ENCODE data around the gene ARL6IP4.
"Not testable (repeated sequence)": the region's sequence is repeated elsewhere in the genome, so short reads cannot be mapped to it uniquely, and the experiment has no call there.

The ARL6IP4 gene

DNA sequence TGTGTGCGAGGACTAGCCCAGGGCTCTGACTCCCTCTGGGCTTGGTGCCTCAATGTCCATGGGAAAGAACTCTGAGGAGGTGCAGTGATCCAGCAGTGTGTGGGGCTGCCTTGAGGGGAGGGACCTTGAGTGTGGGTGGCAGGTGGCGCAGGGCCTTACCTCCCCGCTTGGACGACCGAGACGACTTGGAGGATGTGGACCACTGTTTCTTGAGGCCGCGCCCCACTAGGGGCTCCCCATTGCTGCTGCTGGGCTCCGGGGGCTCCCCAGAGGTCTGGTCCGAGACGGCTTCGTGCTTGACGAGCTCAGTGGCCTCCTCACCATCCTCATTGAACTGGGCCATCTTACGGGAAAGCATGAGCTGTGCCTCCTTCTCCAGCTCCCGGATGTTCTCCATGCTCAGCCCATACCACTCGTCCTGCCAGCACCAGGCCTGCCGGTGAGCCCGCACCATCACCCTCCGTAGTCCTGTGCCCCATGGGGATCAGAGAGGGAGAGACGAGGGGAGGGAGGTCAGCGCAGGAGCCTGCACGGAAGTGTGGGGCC, 24.7 kb downstream of the ARL6IP4 start:
- in situ Hi-C loops (cut with MboI; ENCODE audit: low sequenced_read_pairs), result no loop called here

DNA sequence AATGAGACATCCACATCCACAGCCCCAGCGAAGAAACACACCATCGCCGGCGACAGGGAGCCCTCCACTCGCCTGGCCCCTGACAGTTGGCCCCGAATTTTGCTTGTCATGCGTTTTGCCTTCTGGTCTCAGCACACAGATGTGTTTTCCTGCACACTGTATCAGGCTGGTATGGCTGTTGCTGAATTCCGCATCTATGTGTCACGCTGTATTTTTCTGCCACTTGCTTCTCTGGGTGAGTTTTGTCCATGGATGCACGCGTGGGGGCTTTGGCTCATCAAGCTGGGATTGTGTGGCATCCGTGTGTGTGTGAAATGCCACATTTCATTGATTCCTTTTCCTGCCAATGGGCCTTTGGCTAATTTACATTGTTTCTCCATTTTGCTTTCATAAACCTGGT, 26.5 kb downstream of the ARL6IP4 start:
- in situ Hi-C loops (cut with MboI; ENCODE audit: low sequenced_read_pairs), result no loop called here

GRCh38 chr12:123010110-123010509, 29.6 kb downstream of the ARL6IP4 start:
- in situ Hi-C loops (cut with MboI; ENCODE audit: low sequenced_read_pairs), result no loop called here

GRCh38 chr12:123010681-123011080, 30.2 kb downstream of the ARL6IP4 start:
- in situ Hi-C loops (cut with MboI; ENCODE audit: low sequenced_read_pairs), result no loop called here

DNA sequence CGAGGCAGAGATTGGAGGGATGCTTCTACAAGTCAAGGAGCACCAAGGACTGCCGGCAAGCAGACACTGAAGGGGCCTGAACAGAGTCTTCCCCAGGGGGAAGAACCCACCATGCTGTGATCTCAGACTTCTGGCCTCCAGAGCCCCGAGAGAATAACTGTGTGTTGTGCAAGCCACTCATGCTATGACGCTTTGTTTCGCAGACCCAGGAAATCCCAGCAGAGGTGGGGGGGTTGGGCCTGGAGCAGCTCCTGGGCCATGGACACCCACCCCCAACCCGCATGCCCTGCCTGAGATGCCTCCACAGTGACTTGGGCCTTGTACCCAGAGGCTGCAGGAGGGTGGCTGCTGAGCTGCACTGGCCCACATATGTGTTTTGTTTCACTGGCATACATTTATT, 31.2 kb downstream of the ARL6IP4 start:
- in situ Hi-C loops (cut with MboI; ENCODE audit: low sequenced_read_pairs), result no loop called here

DNA sequence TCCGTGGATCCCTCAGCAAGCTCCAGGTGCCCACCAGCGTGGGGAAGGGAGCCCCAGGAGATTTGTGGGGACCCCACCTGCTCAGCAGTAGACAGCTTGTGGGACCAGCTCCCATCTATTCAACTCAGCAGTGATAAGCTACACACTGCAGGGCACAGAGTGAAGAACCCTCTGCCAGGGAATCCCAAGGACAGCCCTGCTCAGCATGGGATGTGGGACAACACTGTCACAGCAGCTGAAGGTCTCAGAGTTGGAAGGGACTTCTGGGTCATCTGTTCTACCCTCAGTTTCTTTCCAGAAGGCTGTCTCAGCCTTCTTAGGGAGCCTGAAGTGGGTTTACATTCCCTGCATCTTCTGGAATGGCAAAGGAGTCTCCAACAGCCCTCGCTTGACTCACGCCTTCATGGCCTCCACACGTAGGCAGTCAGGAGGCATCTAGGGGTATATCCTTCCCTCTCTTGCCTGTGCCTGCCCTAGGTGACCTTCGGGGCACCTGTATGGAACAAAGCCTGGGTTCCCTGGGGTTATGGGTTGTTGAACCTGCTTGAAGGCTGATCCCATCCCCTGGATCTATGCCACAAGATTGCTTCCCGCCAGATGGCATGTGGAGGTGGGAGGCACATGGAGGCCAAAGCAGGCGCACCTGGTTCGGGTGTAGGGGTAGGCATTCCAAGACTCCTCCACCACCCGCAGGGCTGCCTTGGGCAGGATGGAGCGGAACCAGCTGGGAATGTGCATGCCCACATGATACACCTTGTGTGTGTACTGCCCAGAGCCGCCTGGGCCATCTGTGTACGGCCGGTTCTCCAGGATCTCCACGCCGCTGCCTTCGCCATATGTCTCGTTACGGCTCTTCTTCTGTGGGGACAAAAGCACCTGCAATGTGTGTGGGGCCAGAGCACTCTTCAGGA, 33.0 kb downstream of the ARL6IP4 start:
- in situ Hi-C loops (cut with MboI; ENCODE audit: low sequenced_read_pairs), result no loop called here

DNA sequence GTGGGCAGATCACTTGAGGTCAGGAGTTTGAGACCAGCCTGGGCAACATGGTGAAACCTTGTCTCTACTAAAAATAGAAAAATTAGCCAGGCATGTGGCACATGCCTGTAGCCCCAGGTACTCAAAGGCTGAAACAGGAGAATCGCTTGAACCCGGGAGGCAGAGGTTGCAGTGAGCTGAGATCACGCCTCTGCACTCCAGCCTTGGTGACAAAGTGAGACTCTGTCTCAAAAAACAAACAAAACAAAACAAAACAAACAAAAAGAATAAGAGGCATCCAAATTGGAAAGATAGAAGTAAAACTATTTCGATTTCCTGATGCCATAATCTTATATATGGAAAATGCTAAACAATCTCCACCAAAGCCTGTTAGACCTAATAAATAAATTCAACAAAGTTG, 34.0 kb downstream of the ARL6IP4 start:
- in situ Hi-C loops (cut with MboI; ENCODE audit: low sequenced_read_pairs), result not testable (repeated sequence)

- in situ Hi-C loops (cut with MboI; ENCODE audit: low sequenced_read_pairs), result no loop called here
These were observed 37.3 kb downstream of the ARL6IP4 start for GRCh38 chr12:123017753-123018152.

DNA sequence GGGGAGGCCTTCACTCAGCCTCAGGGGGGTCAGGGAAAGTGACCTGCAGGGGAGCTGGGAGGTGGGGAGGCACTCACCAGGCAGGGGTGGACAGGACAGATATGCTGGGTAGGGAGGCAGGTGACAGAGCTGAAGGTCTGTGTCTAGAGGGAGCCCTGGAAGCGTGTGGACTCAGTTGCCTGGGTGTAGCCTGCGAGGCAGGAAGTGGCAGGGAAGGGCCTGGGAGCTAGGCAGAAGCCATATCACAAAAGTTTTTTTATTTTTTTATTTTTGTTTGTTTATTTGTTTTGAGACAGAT, 39.3 kb downstream of the ARL6IP4 start:
- in situ Hi-C loops (cut with MboI; ENCODE audit: low sequenced_read_pairs), result no loop called here

DNA sequence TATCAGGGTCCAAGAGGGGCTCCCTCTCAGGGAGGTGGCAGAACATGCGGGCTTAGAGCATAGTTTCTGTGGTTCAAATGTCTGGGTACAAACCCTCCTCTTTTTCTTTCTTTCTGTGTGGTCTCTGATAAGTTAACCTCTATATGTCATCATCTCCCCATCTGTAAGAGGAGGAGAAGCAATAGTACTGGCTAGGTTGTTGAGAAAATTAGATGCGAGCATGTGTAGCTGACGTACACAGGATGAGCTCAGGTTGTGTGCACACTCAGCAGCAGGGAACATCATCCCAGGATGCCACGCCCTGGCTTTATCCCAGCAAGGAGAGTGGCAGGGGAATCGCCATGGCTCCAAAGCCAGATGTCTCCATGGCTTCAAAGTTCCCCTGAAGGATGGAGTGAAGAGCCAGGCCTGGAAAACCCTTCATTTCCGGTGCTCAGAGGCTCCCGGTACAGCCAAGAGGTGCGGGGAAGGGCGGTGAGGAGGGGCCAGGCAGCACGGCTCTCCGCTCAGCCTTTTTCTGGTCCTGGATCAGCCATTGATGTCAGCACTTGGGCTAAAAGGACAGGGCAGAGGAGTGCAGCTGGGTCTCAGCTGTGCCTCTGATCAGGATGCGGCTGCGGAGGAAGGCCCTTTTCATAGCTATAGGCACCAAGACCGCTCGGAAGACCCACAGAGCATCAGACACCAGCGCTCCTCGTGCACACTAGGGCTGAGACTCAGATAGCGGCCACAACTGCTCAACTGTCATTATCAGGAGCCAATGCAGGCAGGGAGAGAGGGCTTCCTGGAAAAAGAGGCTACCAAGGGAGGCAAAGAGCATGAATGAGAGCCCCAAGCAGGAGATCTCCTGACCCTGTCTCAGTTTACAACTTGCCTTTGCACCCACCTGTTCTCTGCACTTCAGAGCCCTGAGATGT, 41.5 kb downstream of the ARL6IP4 start:
- in situ Hi-C loops (cut with MboI; ENCODE audit: low sequenced_read_pairs), result no loop called here

- in situ Hi-C loops (cut with MboI; ENCODE audit: low sequenced_read_pairs), result no loop called here
These were observed 42.4 kb downstream of the ARL6IP4 start for GRCh38 chr12:123022846-123023245.

- in situ Hi-C loops (cut with MboI; ENCODE audit: low sequenced_read_pairs), result no loop called here
These were observed 44.4 kb downstream of the ARL6IP4 start for GRCh38 chr12:123024819-123025391.

- in situ Hi-C loops (cut with MboI; ENCODE audit: low sequenced_read_pairs), result no loop called here
These were observed 45.8 kb downstream of the ARL6IP4 start for GRCh38 chr12:123026094-123026853.

DNA sequence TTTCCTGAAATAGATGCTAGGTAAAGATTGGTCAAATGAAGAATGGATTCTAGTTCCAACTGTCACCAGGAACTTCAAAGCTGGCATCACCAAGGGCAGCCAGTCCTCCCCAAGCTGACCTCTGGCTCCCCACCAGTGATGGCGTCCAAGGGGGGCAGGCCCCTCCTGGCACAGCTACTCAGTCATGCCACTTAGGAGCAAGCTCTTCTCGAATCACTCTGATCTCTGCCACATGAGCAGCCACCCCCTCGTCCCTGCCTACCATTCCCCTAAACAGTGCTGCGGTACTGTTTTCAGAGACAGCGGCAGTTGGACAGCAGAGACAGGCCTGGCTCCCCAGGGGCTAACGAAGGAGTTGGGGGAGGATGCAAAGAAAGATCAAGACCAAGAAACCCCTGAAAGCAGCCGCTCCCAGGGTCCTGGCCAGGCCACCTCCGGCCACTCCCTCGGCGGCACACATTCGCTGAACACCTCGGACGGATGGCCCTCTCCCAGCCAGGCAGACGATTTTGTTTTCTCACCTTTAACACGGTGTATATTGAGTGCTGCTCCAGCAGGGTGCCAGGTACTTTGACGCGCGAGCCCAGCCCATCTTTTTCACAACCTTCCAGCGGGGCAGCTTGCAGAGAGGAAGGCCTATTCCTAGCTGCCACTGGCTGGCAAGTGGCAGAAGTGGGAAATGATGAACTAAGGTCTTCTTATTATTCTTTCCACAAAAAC, 47.4 kb downstream of the ARL6IP4 start:
- in situ Hi-C loops (cut with MboI; ENCODE audit: low sequenced_read_pairs), result no loop called here

GRCh38 chr12:123028475-123028874, 48.0 kb downstream of the ARL6IP4 start:
- in situ Hi-C loops (cut with MboI; ENCODE audit: low sequenced_read_pairs), result no loop called here

DNA sequence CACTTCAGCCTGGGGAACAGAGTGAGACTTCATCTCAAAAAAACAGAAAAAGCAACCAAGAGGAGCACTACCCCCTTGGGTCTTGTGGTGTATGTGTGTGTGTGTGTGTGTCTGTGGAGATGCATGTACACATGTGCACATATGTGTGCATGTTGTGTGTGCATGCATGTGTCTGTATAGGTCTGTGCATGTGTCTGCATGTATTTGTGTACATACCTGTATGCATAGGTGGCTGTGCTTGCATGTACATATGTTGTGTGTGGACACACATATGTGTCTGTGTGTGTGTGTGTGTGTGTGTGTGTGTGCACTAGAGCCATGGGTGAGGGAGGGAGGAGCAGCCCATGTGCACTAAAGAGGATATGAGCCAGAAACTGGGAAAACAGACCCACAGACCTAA, 49.1 kb downstream of the ARL6IP4 start:
- in situ Hi-C loops (cut with MboI; ENCODE audit: low sequenced_read_pairs), result no loop called here

DNA sequence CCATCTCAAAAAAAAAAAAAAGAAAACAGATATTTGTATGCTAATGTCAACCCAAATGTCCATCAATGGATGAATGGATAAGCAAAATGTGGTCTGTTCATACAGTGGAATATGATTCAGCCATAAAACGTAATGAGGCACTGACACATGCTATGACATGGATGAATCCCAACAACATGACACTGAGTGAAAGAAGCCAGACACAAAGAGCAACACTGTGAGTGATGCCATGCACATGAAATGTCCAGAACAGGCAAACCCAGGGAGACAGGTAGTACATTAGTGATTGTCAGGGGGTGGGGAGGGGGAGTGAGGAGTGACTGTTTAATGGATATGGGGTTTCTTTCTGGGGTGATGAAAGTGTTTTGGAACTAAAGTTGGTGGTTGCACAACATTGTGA, 50.2 kb downstream of the ARL6IP4 start:
- in situ Hi-C loops (cut with MboI; ENCODE audit: low sequenced_read_pairs), result no loop called here

- in situ Hi-C loops (cut with MboI; ENCODE audit: low sequenced_read_pairs), result no loop called here
These were observed 50.8 kb downstream of the ARL6IP4 start for GRCh38 chr12:123031171-123031845.
